Esophagus mucosa (tissue), 1 donor: ENCODE measurements around the gene MN1. TPM values are rescaled to one million over a fixed set of nuclear protein-coding genes. Genes with fewer than 3 reads are reported as not detected.

Experiments used
- ATAC-seq: fragments of 200-7000 bp; cut with Tn5 transposase; one replicate; pipeline ENCODE4 v1.9.1; 2020
- total RNA-seq: library from RNA; stranded (reverse); gene quantifications from one replicate; pipeline ENCODE4 v1.2.4, GENCODE V29; 2023
- donor health status: DM: yes; HTN: yes; CAD: no.

The MN1 gene
- total RNA-seq, 1 donor from 2014 or later, result 1.7 TPM

DNA sequence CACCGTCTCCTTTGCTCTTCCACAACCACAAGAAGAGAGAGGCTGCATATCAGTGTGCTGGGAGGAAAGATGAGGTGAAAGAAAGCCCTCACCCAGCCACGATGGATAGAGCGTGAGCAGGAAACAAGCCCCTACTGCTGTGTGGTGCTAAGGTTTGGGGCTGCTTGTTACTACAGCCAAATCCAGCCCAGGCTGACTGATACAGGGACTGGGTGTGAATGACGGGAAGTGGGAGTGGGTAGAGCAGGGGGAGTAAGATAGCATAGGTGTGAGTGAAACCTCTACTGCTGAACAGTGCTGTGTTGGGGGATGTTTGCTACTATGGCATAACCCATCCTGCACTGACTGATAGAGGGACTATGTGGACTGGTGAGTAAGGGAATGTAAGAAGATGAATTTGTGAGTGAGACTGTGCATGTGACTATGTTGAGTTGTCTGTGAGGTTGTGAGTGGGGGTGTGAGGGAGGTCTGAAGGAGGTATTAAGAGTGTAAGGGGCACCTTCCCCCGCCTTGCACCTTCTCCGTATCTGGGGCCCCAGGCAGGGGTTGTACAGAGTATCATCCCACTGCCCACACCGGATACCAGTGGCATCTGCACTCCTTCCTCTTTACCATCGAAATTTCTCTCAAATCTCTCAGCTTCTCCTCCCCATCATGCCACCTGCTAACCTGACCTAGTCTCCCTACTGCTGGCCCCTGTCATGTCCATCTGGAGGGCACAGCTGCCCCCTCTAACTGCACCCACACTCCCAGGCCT is 91.5 kb downstream of the MN1 start:
- peak; percentile 12 for ATAC-seq

GRCh38 chr22:27706489-27706888 is 95.1 kb downstream of the MN1 start:
- ATAC-seq, result no peak

DNA sequence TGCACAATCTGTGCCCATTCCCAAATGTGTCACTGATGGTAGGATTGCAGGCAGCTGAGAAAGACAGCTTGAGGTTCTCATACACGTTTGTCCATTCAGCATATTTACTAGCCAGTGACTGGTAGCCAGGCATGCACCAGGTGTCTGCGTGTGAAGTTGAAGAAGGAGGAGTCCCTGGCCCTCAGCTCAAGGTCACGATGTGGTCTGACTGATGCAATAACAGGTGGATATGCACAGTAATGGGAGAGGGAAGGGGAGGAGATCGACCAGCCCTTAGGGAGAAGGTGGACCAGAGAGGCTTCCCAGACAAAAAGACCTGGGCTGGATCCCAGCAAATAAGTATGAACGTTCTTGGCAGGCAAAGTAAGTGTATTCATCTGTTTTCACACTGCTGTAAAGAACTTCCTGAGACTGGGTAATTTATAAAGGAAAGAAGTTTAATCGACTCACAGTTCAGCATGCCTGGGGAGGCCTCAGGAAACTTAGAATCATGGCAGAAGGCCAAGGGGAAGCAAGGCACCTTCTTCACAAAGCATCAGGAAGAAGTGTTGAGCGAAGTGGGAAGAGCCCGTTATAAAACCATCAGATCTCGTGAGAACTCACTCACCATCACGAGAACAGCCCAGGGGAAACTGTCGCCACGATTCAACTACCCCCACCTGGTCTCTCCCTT is 96.0 kb downstream of the MN1 start:
- no peak for ATAC-seq

- no peak for ATAC-seq
Observed at GRCh38 chr22:27704581-27704980, 97.0 kb downstream of the MN1 start.

DNA sequence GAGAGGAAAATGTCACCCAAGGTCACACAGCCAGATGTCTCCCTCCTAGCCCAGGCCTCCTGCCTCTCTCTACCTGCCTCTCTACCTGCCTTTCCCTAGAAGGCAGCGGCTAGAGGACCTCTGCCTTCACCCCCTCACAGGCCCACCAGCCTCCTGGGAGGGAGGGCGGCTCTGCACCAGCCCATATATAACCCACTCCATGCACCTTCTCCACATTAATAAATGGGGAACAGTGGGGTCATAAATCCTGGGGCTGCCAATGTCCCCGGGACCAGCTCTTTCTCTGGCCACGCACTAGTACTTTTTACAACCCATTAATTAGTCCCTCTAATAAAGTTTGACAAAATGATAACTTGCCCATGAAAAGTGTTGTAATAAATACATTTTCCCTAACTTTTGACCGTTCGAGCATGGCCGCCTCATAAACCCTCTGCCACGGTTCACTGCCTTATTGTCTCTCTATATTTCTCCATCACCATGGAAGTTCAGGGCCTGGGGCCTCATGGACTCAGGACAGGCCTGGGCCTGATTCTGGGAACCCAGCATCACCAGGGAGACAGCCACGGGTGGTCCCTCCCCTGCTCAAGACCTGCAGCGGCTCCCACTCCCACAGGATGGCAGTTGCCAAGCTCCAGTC is 102.1 kb downstream of the MN1 start:
- ATAC-seq, result no peak

- ATAC-seq, result no peak
Observed at GRCh38 chr22:27698813-27699212, 102.7 kb downstream of the MN1 start.

Other genes starting within 250 kb of the MN1 start
- 61.9 TPM for gene PITPNB, start 117.5 kb upstream of the MN1 start, total RNA-seq